Tongue (tissue), 1 donor: Measurements from ENCODE around the gene MAMSTR. TPM values are rescaled to one million over a fixed set of nuclear protein-coding genes. Genes with fewer than 3 reads are reported as not detected.

Experiments used
- total RNA-seq: library from RNA; depleted of rRNA; stranded (reverse); fragments of >200 nt; gene quantifications from one replicate; pipeline ENCODE4 v1.2.3, GENCODE V29; 2014

The MAMSTR gene
- total RNA-seq, 1 donor from 2014 or later = 4.3 TPM

Other genes starting within 250 kb of the MAMSTR start
- 0.92 TPM for gene LMTK3, start 207.9 kb downstream of the MAMSTR start, total RNA-seq
- 2.4 TPM for gene SULT2B1, start 167.6 kb downstream of the MAMSTR start, total RNA-seq
- gene SPACA4, start 113.0 kb downstream of the MAMSTR start, total RNA-seq = not detected
- gene FAM83E, start 104.6 kb downstream of the MAMSTR start, total RNA-seq = 10.2 TPM
- gene RPL18, start 100.5 kb downstream of the MAMSTR start, total RNA-seq = 1,428 TPM
- 9.2 TPM for gene SPHK2, start 100.2 kb downstream of the MAMSTR start, total RNA-seq
- 8.7 TPM for gene DBP, start 82.3 kb downstream of the MAMSTR start, total RNA-seq
- 3.7 TPM for gene CA11, start 73.5 kb downstream of the MAMSTR start, total RNA-seq
- gene NTN5, start 46.7 kb downstream of the MAMSTR start, total RNA-seq = 0.21 TPM
- 3.0 TPM for gene FUT2, start 23.8 kb downstream of the MAMSTR start, total RNA-seq
- gene RASIP1, start 20.9 kb upstream of the MAMSTR start, total RNA-seq = 24.1 TPM
- gene IZUMO1, start 27.2 kb upstream of the MAMSTR start, total RNA-seq = not detected
- 1.1 TPM for gene FUT1, start 32.9 kb upstream of the MAMSTR start, total RNA-seq
- gene FGF21, start 35.8 kb upstream of the MAMSTR start, total RNA-seq = not detected
- 23.1 TPM for gene BCAT2, start 91.3 kb upstream of the MAMSTR start, total RNA-seq
- 1.2 TPM for gene HSD17B14, start 116.8 kb upstream of the MAMSTR start, total RNA-seq
- 18.1 TPM for gene PLEKHA4, start 148.9 kb upstream of the MAMSTR start, total RNA-seq
- gene PPP1R15A, start 152.7 kb upstream of the MAMSTR start, total RNA-seq = 64.0 TPM
- not detected for gene TULP2, start 179.0 kb upstream of the MAMSTR start, total RNA-seq
- 154 TPM for gene NUCB1, start 180.6 kb upstream of the MAMSTR start, total RNA-seq
- gene DHDH, start 214.0 kb upstream of the MAMSTR start, total RNA-seq = not detected
- 22.1 TPM for gene BAX, start 235.2 kb upstream of the MAMSTR start, total RNA-seq
- gene FTL, start 245.6 kb upstream of the MAMSTR start, total RNA-seq = 430 TPM